ENCODE results near the gene MAK.
"Not testable (repeated sequence)": the region's sequence is repeated elsewhere in the genome, so short reads cannot be mapped to it uniquely, and the experiment has no call there.

Gene MAK

GRCh38 chr6:10778230-10778629 is 60.1 kb downstream of the MAK start:
- DNase-seq (ENCODE audit: low spot score), result no peak

- no peak for DNase-seq (ENCODE audit: low spot score)
These were observed 66.9 kb downstream of the MAK start for GRCh38 chr6:10771371-10771894.

DNA sequence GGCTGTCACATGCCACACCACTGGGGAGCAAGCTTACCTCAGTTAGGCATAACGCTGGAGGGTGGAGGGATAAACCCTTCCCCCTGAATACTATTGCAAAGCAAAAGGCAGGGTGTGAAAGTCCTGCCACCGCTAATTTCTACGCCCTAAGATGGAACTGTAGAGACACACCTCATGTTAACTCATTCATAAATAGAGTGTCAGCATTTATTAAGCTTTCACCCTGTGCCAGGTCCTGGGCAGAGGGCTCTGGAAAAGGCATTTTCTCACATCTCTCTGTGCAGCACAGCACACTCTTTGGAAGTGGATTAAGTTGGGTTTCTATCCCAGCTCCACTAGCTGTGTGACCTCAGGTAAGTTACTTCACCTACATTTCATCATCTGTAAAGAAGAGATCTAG is 68.9 kb downstream of the MAK start:
- DNase-seq (ENCODE audit: low spot score), result no peak

GRCh38 chr6:10763006-10763405 is 75.3 kb downstream of the MAK start:
- no peak for DNase-seq (ENCODE audit: low spot score)

- no peak for DNase-seq (ENCODE audit: low spot score)
These were observed 78.4 kb downstream of the MAK start for GRCh38 chr6:10759884-10760329.

GRCh38 chr6:10759312-10759839 is 79.0 kb downstream of the MAK start:
- DNase-seq (ENCODE audit: low spot score), result no peak

DNA sequence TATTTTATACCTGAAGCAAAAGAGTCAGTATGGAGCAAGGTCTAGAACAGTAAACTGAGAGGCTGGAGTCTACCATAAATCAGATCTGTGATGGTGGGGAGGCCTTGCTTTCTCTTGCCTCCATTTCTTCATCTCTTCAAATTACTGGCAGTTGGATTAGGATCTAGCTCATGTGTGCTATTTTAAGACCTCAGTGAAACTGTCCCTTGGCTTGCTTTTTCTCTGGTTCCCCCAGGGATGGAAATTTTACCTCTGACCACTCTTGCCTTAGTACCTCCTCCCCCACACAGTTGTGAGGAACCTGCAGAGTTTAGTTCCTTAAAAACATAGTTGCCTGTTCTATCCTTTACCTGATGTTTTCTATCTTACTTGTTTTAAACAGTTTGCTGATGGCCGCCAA is 82.3 kb downstream of the MAK start:
- no peak for DNase-seq (ENCODE audit: low spot score)

GRCh38 chr6:10751757-10752156 is 86.6 kb downstream of the MAK start:
- DNase-seq (ENCODE audit: low spot score), result not testable (repeated sequence)

GRCh38 chr6:10750568-10750967 is 87.8 kb downstream of the MAK start:
- not testable (repeated sequence) for DNase-seq (ENCODE audit: low spot score)

- DNase-seq (ENCODE audit: low spot score), result no peak
These were observed 88.6 kb downstream of the MAK start for GRCh38 chr6:10749734-10750133.

DNA sequence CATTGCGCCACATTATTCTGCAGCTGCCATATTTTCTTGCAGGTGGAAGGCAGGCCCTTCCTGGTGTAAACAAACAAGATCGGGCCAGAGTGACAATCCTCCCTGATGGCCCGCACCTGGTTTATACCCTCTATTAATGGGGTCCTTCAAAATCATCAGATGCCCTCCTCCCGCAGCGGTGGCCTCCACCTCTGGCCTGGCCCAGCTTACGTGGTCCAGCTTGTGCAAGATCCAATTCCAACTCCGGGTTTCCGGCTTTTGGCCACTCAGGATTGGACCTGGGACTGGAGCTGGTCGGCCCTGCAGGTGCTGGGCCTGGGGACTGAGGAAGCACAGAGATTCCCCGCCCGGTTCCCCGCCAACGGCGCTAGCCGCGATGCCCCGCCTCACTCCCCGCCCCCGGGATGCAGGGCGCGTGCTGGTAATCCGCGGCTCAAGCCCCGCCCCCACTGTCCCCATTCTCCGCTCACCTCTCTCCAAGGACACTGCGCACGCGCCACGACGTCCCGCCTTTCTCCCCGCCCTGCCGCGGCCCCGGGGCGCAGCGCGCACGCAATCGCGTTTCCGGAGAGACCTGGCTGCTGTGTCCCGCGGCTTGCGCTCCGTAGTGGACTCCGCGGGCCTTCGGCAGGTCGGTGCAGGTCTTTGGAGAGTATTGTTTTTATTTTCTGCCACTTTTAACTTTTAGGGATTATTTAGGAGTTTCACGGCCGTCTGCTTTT is 90.9 kb downstream of the MAK start, which contains the start of gene TMEM14B:
TSS of gene TMEM14B (plus strand) at position 555 of the 722 bp plus-strand sequence. CDS start 1,441 bp downstream, outside the sequence.
- DNase-seq (ENCODE audit: low spot score), result peak; percentile 85

- DNase-seq (ENCODE audit: low spot score), result no peak
These were observed 91.5 kb downstream of the MAK start for GRCh38 chr6:10746915-10747250.

- DNase-seq (ENCODE audit: low spot score), result no peak
These were observed 93.2 kb downstream of the MAK start for GRCh38 chr6:10745116-10745515.

GRCh38 chr6:10743515-10743914 is 94.8 kb downstream of the MAK start:
- no peak for DNase-seq (ENCODE audit: low spot score)

GRCh38 chr6:10742251-10742650 is 96.1 kb downstream of the MAK start:
- DNase-seq (ENCODE audit: low spot score), result no peak

- not testable (repeated sequence) for DNase-seq (ENCODE audit: low spot score)
These were observed 96.7 kb downstream of the MAK start for GRCh38 chr6:10741643-10742042.

DNA sequence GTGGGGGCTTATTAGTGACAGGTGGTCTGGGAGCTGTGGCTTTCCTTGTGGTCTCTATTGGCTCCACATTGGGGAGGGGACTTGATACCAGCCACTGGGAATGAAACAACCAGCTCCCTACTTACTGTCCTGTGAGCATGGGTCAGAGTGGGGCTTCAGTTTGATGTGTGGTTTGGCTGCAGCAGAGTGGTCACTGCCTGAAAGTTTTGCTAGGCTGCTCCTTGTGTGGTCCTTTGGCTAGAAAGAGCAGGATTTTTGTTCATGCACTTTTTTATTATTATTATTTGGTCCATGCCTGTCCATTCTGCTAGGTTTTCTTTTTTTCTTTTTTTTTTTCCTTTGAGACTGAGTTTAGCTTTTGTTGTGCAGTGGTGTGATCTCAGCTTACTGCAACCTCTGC is 98.3 kb downstream of the MAK start:
- DNase-seq (ENCODE audit: low spot score), result no peak

DNA sequence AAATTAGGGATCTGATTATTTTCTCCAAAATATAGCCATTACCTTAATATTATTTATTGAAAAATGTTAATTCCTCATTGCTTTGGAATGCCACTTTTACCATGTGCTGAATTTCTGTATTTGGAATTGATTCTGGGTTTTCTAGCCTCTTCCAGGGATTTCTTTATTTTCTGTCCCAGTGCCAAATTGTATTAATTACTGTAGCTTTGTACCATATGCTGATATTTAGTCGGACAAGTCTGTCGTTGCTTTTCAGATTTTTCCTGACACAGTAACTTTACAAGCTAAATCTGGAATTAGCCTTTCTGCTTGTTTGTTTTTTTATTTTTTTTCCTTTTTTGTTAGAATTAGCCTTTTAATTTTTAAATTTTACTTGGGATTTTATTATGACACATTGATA is 101.6 kb downstream of the MAK start:
- DNase-seq (ENCODE audit: low spot score), result no peak

DNA sequence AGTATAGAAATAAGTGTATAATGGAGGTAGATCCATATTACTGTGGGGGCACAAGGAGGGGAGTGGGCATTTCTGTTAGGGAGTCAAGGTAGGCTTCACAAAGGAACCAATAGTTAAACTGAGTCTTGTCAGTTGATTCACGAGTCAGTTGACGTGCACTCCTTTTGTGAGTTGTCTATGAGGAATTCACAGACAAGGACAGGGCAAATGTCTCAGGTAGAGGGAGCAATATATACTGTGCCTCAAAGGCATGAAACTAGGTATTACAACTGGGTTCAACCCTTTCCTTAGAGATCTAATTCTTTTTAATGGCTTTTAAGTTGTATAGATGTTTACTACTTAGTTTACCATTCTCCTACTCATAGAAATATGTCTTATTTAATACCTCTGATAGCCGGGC is 104.5 kb downstream of the MAK start:
- DNase-seq (ENCODE audit: low spot score), result no peak

GRCh38 chr6:10733151-10733715 is 105.1 kb downstream of the MAK start:
- no peak for DNase-seq (ENCODE audit: low spot score)

GRCh38 chr6:10730254-10730653 is 108.1 kb downstream of the MAK start:
- no peak for DNase-seq (ENCODE audit: low spot score)

DNA sequence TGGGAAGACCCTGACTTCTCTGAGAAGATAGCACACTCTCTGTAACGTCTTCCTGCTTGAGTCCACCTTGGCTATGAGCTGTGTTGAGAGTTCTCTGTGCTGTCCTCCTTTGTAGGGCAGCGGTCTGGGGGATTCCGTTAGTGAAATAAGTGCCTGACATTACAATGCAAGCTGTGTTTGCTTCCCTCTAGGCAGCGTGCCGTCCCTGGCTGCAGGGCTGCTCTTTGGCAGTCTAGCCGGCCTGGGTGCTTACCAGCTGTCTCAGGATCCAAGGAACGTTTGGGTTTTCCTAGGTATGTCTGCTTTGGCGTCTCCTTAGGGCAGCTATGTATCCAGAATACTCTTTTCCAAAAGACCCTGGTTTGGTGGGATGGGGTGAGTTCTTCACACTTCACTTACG is 112.6 kb downstream of the MAK start:
- no peak for DNase-seq (ENCODE audit: low spot score)

DNA sequence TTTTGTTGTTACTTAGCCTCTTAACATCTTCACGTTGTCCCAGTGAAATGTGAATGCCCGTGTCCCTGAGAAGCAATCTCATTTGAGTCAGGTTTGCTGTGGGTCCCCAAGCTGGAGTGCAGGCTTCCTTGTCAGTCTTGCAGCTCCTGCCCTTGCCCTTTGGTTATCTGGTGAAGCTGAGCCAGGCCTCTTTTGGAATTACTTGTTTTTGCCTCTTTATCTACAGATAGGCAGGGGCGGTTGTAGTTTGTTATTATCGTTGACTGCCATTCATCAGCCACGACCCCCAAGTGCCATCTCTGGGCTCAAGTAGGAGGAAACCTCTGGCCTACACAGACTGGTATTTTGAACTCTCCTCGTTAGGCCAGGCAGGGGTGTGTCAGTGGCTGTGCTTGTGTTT is 113.3 kb downstream of the MAK start:
- no peak for DNase-seq (ENCODE audit: low spot score)

GRCh38 chr6:10723567-10723881 is 114.8 kb downstream of the MAK start:
- DNase-seq (ENCODE audit: low spot score), result no peak
